Central memory CD8-positive, alpha-beta T cell (primary cell): ENCODE results near the gene ARHGEF38.

Source experiments
- ATAC-seq: fragments of 150-1000 bp; cut with Tn5 transposase; replicated peaks from 2 replicates; pipeline ENCODE4 v1.10.0; 2022; ENCODE audit warnings: mild to moderate bottlenecking, moderate FRiP score, moderate number of reproducible peaks; ENCODE audit not compliant: poor library complexity, severe bottlenecking; ENCODE audit errors: extremely low read depth
- DNase-seq, 2 donors: peaks; one replicate each; pipeline ENCODE4 v3.0.0; 2021; ENCODE audit warnings: low spot score in 2 of 2
- H3K27ac Mint-ChIP-seq: one replicate; pipeline ENCODE4 v1.8.0; 2022; ENCODE audit warnings: low read depth, mild to moderate bottlenecking, moderate library complexity, mixed read lengths
- H3K27me3 Mint-ChIP-seq: one replicate; pipeline ENCODE4 v1.8.0; 2022; ENCODE audit warnings: mixed read lengths
- H3K36me3 Mint-ChIP-seq: one replicate; pipeline ENCODE4 v1.8.0; 2022; ENCODE audit warnings: mild to moderate bottlenecking, moderate library complexity, mixed read lengths; ENCODE audit not compliant: insufficient read depth
- H3K4me1 Mint-ChIP-seq: one replicate; pipeline ENCODE4 v1.8.0; 2022; ENCODE audit warnings: mixed read lengths
- H3K4me3 Mint-ChIP-seq: one replicate; pipeline ENCODE4 v1.8.0; 2022; ENCODE audit warnings: mild to moderate bottlenecking, moderate library complexity, mixed read lengths
- H3K9me3 Mint-ChIP-seq: one replicate; pipeline ENCODE4 v1.8.0; 2022; ENCODE audit warnings: mixed read lengths

The ARHGEF38 gene

DNA sequence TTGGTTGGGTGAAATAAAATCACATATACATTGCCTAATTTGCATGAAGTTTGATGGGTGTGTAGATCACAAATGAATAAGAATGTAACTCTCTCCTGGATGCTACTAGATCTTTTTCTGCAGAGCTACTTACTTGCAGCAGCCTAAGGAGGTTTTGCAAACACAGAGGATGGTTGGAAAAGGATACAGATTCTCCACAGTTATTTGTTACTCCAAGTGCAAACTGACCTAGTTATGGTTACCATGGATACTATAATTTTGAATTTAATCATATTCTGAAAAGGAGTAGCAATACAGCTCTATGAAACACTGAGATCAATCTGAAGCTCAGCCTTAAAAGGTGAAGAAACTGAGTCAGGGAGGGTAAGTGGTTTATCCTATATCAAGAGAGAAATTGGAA is 9.1 kb upstream of the ARHGEF38 start:
- no peak overlapping the region for H3K4me3 Mint-ChIP-seq
- peaks cover 33% of the 10 kb centered on the region for H3K27me3 Mint-ChIP-seq
- ATAC-seq (no peak), DNase-seq (no peak)
- H3K36me3 Mint-ChIP-seq: peaks cover 2% of the 10 kb centered on the region
- H3K27ac Mint-ChIP-seq: no peak overlapping the region
- no peaks in the 10 kb centered on the region for H3K4me1 Mint-ChIP-seq
- H3K9me3 Mint-ChIP-seq: no peaks in the 10 kb centered on the region

DNA sequence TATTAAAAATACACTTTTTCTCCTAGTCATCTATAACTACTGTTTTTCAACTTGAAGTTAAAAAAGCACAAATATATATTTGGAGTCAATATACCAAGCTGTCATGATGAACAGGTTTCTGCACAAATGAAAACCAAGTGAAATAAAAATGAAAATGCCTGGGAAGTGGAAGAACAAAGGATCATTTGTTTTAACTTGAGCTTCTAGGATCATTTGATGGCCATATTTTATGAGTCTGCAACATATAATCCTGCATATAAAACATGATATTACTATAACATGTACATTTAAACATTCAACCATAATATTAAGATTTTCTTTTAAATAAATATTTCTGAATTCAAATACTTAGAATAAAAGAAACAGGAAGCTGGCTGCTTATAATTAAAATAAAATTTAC is 8.5 kb upstream of the ARHGEF38 start:
- no peak overlapping the region for H3K4me3 Mint-ChIP-seq
- DNase-seq: no peak
- H3K27ac Mint-ChIP-seq: no peak overlapping the region
- no peak for ATAC-seq
- H3K9me3 Mint-ChIP-seq: no peaks in the 10 kb centered on the region
- H3K4me1 Mint-ChIP-seq: no peaks in the 10 kb centered on the region
- peaks cover 2% of the 10 kb centered on the region for H3K36me3 Mint-ChIP-seq
- peaks cover 33% of the 10 kb centered on the region for H3K27me3 Mint-ChIP-seq

DNA sequence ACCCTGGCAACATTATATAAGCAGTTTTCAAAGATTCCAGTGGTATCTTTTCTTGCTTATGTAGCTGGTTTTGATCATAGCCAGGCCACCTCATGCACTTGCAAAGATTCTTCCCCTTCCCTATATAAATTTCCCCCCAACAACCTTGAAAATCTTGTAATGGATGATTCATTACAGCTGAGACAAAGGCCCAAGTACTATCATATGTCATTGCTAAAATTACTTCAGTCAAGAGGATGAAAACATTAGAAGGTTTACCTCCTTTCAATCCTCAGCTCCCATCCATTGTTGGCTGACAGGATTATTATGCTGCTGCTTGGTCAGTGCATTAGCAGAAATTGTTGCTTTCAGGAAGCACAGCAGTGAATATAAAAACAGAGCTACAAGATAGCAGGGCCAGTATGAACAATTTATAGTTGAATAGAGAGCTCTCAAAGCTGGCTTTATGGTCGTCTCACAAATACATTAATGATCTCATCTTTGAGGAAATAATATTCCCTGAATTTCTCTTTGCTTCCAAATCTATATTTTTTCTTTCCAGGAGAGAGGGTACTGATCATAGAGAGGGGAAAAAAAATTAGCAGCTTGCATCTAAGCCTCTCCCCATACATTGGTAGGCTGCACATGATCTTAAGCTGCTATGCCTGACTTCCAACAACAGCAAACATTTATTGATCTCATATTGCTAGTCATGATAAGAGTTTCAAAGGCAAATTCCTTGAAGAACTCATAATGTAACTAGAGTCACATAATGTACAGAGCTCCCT is 7.7 kb upstream of the ARHGEF38 start:
- Mint-ChIP-seq H3K36me3 (peaks cover under 1% of the 10 kb centered on the region), H3K9me3 (no peaks in the 10 kb centered on the region), H3K4me1 (no peaks in the 10 kb centered on the region), H3K27ac (no peak overlapping the region), H3K4me3 (no peak overlapping the region), H3K27me3 (peaks cover 33% of the 10 kb centered on the region)
- ATAC-seq (no peak), DNase-seq (no peak)

DNA sequence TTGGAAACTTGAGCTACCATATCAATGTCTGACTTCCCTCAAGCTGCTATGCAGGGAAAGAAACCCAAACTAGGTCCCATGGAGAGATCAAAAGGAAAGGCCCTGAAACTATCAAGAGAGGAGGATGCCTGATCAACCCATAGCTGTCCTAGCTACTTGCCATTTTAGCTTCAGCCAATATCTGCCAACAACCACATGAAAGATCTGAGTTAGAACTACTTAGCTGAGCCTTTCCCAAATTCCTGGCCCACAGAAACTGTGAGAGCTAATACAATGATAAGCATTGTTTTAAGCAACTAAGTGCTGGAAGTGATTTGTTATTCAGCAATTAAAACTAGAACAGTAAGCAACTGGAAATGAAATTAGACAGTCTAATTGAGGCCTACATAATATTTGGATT is 6.3 kb upstream of the ARHGEF38 start:
- ATAC-seq: no peak
- Mint-ChIP-seq H3K9me3 (no peaks in the 10 kb centered on the region), H3K27ac (no peak overlapping the region), H3K27me3 (peaks cover 31% of the 10 kb centered on the region), H3K4me1 (no peaks in the 10 kb centered on the region), H3K36me3 (no peaks in the 10 kb centered on the region), H3K4me3 (no peak overlapping the region)
- DNase-seq: no peak

DNA sequence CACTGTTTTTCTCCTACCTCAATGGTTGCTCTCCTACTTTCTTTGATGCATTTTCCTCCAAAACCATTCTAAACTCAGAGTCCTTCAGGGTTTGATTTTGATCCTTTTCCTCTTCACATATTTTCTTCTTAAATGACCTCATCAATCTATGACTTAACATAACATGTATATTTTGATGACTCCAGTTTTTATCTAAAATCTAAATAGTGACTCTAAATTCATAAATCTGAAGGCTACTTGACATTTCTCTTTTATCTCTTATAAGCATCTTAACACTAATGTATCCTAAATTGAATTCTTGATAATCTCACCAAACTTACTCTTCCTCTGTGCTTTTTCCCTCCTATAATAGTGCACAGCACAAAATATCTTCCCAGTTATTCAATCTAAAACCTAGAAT is 4.7 kb upstream of the ARHGEF38 start:
- ATAC-seq: no peak

DNA sequence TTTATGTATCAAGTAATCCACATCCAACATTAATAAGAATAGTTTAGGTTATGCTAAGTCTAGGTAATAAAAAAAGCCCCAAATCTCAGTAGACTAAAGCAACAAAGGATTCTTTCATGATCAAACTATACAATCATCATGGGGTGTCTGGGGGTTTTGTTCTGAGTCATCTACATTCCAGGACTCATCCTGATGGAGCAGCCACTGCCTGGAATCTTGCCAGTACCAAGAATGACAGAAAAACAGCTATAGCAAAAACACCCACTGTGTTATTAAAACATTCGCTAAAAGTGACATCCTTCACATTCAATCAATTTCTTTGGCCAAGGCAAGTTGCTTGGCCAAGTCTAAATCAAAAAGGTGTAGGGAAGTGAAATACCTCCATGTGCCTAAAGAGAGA is 3.9 kb upstream of the ARHGEF38 start:
- Mint-ChIP-seq H3K9me3 (no peaks in the 10 kb centered on the region), H3K27me3 (peaks cover 19% of the 10 kb centered on the region), H3K27ac (no peak overlapping the region), H3K4me3 (no peak overlapping the region), H3K4me1 (no peaks in the 10 kb centered on the region), H3K36me3 (peaks cover 2% of the 10 kb centered on the region)
- ATAC-seq: no peak
- DNase-seq: no peak

More for the DNA sequence above, 4.7 kb upstream of the ARHGEF38 start:
- no peak for DNase-seq
- peaks cover 2% of the 10 kb centered on the region for H3K36me3 Mint-ChIP-seq
- H3K9me3 Mint-ChIP-seq: no peaks in the 10 kb centered on the region
- H3K27me3 Mint-ChIP-seq: peaks cover 19% of the 10 kb centered on the region
- no peak overlapping the region for H3K4me3 Mint-ChIP-seq
- H3K4me1 Mint-ChIP-seq: no peaks in the 10 kb centered on the region
- no peak overlapping the region for H3K27ac Mint-ChIP-seq

DNA sequence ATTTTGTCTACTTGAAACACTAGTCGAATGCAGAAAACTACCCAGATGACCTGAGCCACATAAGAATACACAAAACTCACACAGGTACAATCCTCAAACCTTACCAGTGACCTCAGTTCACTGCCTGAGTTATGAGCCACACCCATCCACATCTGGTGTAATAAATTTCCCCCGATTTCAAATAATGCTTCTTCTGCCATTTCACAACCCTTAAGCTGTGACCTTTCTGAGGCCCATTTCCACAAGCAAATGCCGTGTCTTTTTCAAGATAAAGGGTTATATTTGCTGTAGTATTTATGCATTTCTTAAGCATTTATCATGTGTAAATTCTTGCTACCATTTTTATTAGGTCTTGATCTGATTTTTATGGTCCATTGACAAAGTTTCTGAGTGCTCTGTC is 1.8 kb upstream of the ARHGEF38 start:
- no peak for ATAC-seq
- Mint-ChIP-seq H3K27ac (no peak overlapping the region), H3K36me3 (peaks cover 2% of the 10 kb centered on the region), H3K27me3 (peaks cover 28% of the 10 kb centered on the region), H3K4me3 (no peak overlapping the region), H3K4me1 (no peaks in the 10 kb centered on the region), H3K9me3 (no peaks in the 10 kb centered on the region)
- no peak for DNase-seq

DNA sequence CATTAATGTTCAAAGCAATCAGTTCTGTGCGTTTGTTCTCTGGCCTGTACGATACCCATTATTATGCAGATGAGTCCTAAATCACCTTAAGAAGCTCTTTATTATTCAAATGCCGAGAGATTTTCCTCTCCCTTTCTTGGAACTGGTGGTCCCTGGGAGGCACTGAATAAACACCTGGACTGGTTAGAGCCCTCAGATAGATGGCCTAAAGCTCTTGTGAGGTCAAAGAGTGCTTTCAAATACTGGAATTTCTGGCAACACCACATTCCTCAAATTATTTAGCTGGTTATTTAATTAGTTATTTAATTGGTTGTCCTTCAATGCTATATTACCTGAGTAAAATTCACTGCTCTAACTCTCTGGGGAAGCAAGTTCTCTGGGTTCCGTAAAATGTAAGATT is 3.0 kb downstream of the ARHGEF38 start:
- DNase-seq (no peak), ATAC-seq (no peak)
- Mint-ChIP-seq H3K9me3 (no peaks in the 10 kb centered on the region), H3K4me3 (no peak overlapping the region), H3K36me3 (peaks cover 2% of the 10 kb centered on the region), H3K27ac (no peak overlapping the region), H3K4me1 (no peaks in the 10 kb centered on the region), H3K27me3 (peaks cover 45% of the 10 kb centered on the region)

DNA sequence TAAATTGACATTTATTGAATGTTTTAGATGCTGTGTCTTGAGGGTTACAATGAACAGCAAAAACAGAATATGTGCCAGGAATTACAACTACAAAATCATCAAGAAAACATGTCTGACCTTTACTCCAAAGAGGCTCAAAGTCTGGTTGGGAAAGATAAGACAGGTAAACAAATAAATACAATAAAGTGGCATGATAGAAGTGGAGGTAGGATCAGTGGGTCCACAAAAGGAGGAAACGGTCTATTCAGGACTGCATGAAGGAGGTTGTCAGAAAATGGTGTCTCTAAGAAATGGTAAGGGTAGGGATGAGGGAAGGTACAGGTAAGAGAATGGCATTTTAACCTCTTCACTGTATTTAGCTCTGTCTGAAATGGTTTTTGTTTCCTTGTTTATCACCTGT is 3.8 kb downstream of the ARHGEF38 start:
- ATAC-seq (no peak), DNase-seq (no peak)
- no peaks in the 10 kb centered on the region for H3K4me1 Mint-ChIP-seq
- peaks cover 48% of the 10 kb centered on the region for H3K27me3 Mint-ChIP-seq
- no peak overlapping the region for H3K4me3 Mint-ChIP-seq
- peaks cover 2% of the 10 kb centered on the region for H3K36me3 Mint-ChIP-seq
- H3K9me3 Mint-ChIP-seq: no peaks in the 10 kb centered on the region
- no peak overlapping the region for H3K27ac Mint-ChIP-seq

DNA sequence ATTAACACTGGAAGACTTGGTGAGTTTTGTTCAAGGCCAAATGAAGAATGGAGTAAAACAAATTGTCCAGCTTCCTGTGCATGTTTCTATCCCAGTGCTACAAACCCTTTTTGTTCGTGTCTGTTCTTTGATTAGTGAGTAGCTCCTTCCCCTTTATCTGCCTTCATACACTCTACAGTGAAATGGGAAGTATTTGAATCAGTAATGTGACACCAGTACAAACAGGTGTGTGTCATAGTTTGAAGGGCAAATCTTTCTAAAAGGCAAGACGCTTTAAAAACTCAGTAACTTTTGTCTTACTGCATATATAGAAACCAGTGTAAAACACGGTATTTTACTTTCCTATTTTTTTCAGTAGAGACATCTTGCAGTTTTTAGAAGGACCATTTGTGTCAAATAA is 5.9 kb downstream of the ARHGEF38 start:
- Mint-ChIP-seq H3K36me3 (no peaks in the 10 kb centered on the region), H3K27me3 (peaks cover 67% of the 10 kb centered on the region), H3K4me3 (no peak overlapping the region), H3K4me1 (no peaks in the 10 kb centered on the region), H3K9me3 (no peaks in the 10 kb centered on the region), H3K27ac (no peak overlapping the region)
- no peak for ATAC-seq
- DNase-seq: no peak

DNA sequence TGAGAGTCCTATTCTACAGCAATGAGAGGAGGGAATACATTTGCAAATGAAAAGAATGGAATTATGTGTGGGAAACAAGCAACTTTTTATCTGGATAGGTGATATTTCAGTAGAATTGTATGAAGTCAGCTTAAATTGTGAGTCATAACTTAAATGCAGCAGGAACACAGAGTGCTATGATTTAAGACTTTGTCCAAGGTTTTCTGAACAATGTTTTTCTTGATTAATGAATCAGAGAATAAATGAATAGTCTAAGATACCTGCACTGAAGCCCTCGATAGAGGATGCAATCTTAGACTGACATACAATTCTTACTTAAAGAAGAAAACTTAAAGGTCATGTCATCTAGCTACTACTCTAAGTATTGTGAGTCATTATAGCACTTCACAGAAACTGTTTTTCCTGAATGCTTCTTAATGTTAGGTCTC is 8.0 kb downstream of the ARHGEF38 start:
- Mint-ChIP-seq H3K4me1 (no peaks in the 10 kb centered on the region), H3K9me3 (no peaks in the 10 kb centered on the region), H3K4me3 (no peak overlapping the region), H3K27me3 (peaks cover 47% of the 10 kb centered on the region), H3K36me3 (no peaks in the 10 kb centered on the region), H3K27ac (no peak overlapping the region)
- DNase-seq (no peak), ATAC-seq (no peak)

DNA sequence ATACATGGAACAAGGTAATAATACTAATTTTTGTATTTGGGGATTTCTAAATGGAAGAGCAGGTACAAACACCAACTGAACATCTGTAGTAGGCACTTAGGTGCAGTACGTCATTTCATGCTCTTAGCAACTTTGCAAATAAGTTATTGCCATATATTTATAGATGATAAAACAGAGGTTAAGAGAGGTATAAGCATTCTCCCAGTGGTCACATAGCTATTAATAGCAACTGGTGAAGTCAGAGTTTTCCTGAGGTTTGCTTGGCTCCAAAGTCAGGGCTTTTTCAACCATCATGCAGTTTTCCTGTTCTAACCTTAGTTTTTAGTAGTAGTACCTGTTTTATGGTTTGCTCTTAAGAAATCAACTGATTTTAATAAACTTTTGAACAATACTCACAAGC is 10.9 kb downstream of the ARHGEF38 start:
- Mint-ChIP-seq H3K4me1 (no peaks in the 10 kb centered on the region), H3K9me3 (no peaks in the 10 kb centered on the region), H3K27me3 (peaks cover 39% of the 10 kb centered on the region), H3K36me3 (no peaks in the 10 kb centered on the region), H3K27ac (no peak overlapping the region), H3K4me3 (no peak overlapping the region)
- DNase-seq (no peak), ATAC-seq (no peak)

DNA sequence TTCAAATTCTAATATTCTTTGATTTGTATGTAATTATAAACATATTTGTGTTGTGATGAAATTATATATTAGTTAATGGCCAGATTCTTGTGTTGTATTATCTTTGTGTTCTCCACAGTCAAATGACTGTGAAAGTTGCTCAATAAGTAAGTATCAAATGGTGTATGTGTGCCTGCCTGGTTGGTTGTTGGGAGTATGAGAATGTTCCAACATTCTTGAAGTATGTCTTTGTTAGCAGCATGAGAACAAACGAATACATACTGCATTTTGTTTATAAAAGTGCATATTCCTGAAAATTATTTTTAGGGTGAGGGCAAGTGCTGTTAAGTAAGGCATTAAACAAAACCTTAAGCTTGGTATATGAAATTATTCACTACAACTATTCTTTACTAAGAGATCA is 16.2 kb downstream of the ARHGEF38 start:
- Mint-ChIP-seq H3K27me3 (no peaks in the 10 kb centered on the region), H3K36me3 (no peaks in the 10 kb centered on the region), H3K4me3 (no peak overlapping the region), H3K9me3 (no peaks in the 10 kb centered on the region), H3K27ac (no peak overlapping the region), H3K4me1 (no peaks in the 10 kb centered on the region)
- DNase-seq: no peak
- ATAC-seq: no peak
